Measurements from ENCODE around the gene IFITM5.

GRCh38 chr11:332651-333480 is 33.5 kb upstream of the IFITM5 start:
- TF ChIP-seq REST (IDR thresholded peaks at IDR 0.05; ENCODE audit: insufficient read depth in 1 of 2, low read depth in 2 of 2, low read length in 2 of 2) (no peak), SIN3A (IDR thresholded peaks at IDR 0.05; ENCODE audit: borderline replicate concordance, insufficient read depth, low read length) (no peak), POLR2AphosphoS5 (IDR thresholded peaks at IDR 0.05; ENCODE audit: low read depth, low read length) (no peak), TAF1 (IDR thresholded peaks at IDR 0.05; ENCODE audit: borderline replicate concordance, insufficient read depth, low read length) (no peak)

All from PFSK-1 (cell line).